GM23338 (cell line): ENCODE measurements around the gene OR6N1. TPM values are rescaled to one million over a fixed set of nuclear protein-coding genes. Genes with fewer than 3 reads are reported as not detected.

Experiments
- ATAC-seq: fragments of 200-7000 bp; cut with Tn5 transposase; 3 replicates; pipeline ENCODE4 v1.9.1; 2020
- DNase-seq: peaks from one replicate; pipeline ENCODE4 v3.0.0-alpha.2; 2015; ENCODE audit warnings: low spot score
- H2AFZ ChIP-seq: fragments of 200-600 bp; sonication (generic); 2 replicates; pipeline ENCODE4 v1.8.0; 2016; ENCODE audit warnings: antibody characterized with exemption, mild to moderate bottlenecking, moderate library complexity
- H3F3A ChIP-seq: fragments of 200-600 bp; sonication (generic); replicated peaks from 2 replicates; pipeline ENCODE4 v1.8.0; 2017; ENCODE audit warnings: antibody characterized with exemption, mixed run types, low read depth
- H3K27ac ChIP-seq: fragments of 200-600 bp; sonication (generic); 2 replicates; pipeline ENCODE4 v1.6.1; 2016; ENCODE audit warnings: low read depth
- H3K27me3 ChIP-seq: fragments of 200-600 bp; sonication (generic); 2 replicates; pipeline ENCODE4 v1.8.0; 2016; ENCODE audit warnings: mild to moderate bottlenecking, mixed run types, moderate library complexity; ENCODE audit not compliant: insufficient read depth
- H3K36me3 ChIP-seq: fragments of 200-600 bp; sonication (generic); 2 replicates; pipeline ENCODE4 v1.8.0; 2016; ENCODE audit warnings: mild to moderate bottlenecking; ENCODE audit not compliant: insufficient read depth
- H3K4me1 ChIP-seq: fragments of 200-600 bp; sonication (generic); 2 replicates; pipeline ENCODE4 v1.8.0; 2016; ENCODE audit warnings: mild to moderate bottlenecking, moderate library complexity; ENCODE audit not compliant: insufficient read depth
- H3K4me2 ChIP-seq: fragments of 200-600 bp; sonication (generic); 2 replicates; pipeline ENCODE4 v1.7.1; 2017; ENCODE audit warnings: mixed run types
- H3K4me3 ChIP-seq: fragments of 200-600 bp; sonication (generic); 2 replicates; pipeline ENCODE4 v1.6.1; 2016; ENCODE audit warnings: mixed run types
- H3K79me2 ChIP-seq: fragments of 200-600 bp; sonication (generic); replicated peaks from 2 replicates; pipeline ENCODE4 v1.8.0; 2017; ENCODE audit warnings: mild to moderate bottlenecking; ENCODE audit not compliant: insufficient read depth
- H3K9me2 ChIP-seq: fragments of 200-600 bp; sonication (generic); 2 replicates; pipeline ENCODE4 v1.8.0; 2017; ENCODE audit not compliant: insufficient read depth
- H4K20me1 ChIP-seq: fragments of 200-600 bp; sonication (generic); replicated peaks from 2 replicates; pipeline ENCODE4 v1.8.0; 2017; ENCODE audit warnings: mild to moderate bottlenecking; ENCODE audit not compliant: insufficient read depth
- H3K27ac Mint-ChIP-seq: 2 replicates; pipeline ENCODE4 v1.8.0; 2020; ENCODE audit warnings: inconsistent platforms, mild to moderate bottlenecking, moderate library complexity, mixed read lengths
- H3K27me3 Mint-ChIP-seq: 3 replicates; pipeline ENCODE4 v1.8.0; 2022; ENCODE audit warnings: low read depth, mild to moderate bottlenecking, moderate library complexity, mixed read lengths, inconsistent platforms; ENCODE audit not compliant: insufficient read depth, poor library complexity
- H3K36me3 Mint-ChIP-seq: 3 replicates; pipeline ENCODE4 v1.8.0; 2021; ENCODE audit warnings: low read depth, mild to moderate bottlenecking, inconsistent platforms, moderate library complexity, mixed read lengths
- H3K4me1 Mint-ChIP-seq: 3 replicates; pipeline ENCODE4 v1.8.0; 2020; ENCODE audit warnings: mild to moderate bottlenecking, inconsistent platforms, mixed read lengths
- H3K4me3 Mint-ChIP-seq: 3 replicates; pipeline ENCODE4 v1.8.0; 2021; ENCODE audit warnings: moderate library complexity, mild to moderate bottlenecking, inconsistent platforms, mixed read lengths
- H3K9me3 Mint-ChIP-seq: 3 replicates; pipeline ENCODE4 v1.8.0; 2020; ENCODE audit warnings: moderate library complexity, mild to moderate bottlenecking, inconsistent platforms, mixed read lengths
- CREB1 ChIP-seq: fragments of 250-450 bp; sonication (Bioruptor Pico); IDR thresholded peaks from 2 replicates; pipeline ENCODE4 v1.5.0; 2020; ENCODE audit warnings: low read depth, mild to moderate bottlenecking, moderate library complexity
- CTCF ChIP-seq, 2 experiments: fragments of 200-600 bp in 1 of 2; sonication (generic) in 1 of 2; conservative IDR thresholded peaks; 2 replicates each; pipeline versions ENCODE4 v1.5.1 to v1.6.1; 2016 to 2017; ENCODE audit warnings: antibody characterized with exemption in 2 of 2, low read depth in 2 of 2, mild to moderate bottlenecking in 2 of 2, moderate library complexity in 1 of 2
- ETS1 ChIP-seq: IDR thresholded peaks from 2 replicates; pipeline ENCODE4 v1.6.1; 2016; ENCODE audit warnings: antibody characterized with exemption
- EZH2 ChIP-seq: fragments of 200-600 bp; sonication (generic); IDR thresholded peaks from one replicate; pipeline ENCODE4 v1.8.0; 2017; ENCODE audit warnings: antibody characterized with exemption, mild to moderate bottlenecking, low read depth; ENCODE audit not compliant: unreplicated experiment
- EZH2phosphoT487 ChIP-seq: fragments of 200-600 bp; sonication (generic); IDR thresholded peaks from one replicate; pipeline ENCODE4 v1.8.1; 2018; ENCODE audit warnings: antibody characterized with exemption; ENCODE audit not compliant: unreplicated experiment
- NANOG ChIP-seq: IDR thresholded peaks from 2 replicates; pipeline ENCODE4 v1.6.1; 2016; ENCODE audit warnings: antibody characterized with exemption, borderline replicate concordance
- POLR2AphosphoS5 ChIP-seq: IDR thresholded peaks from 2 replicates; pipeline ENCODE4 v1.6.1; 2016; ENCODE audit warnings: antibody characterized with exemption, low read depth
- STAT1 ChIP-seq: IDR thresholded peaks from one replicate; pipeline ENCODE4 v1.6.1; 2016; ENCODE audit warnings: antibody characterized with exemption; ENCODE audit not compliant: unreplicated experiment
- ZNF114 ChIP-seq: fragments of 250-450 bp; sonication (Bioruptor Pico); IDR thresholded peaks from 2 replicates; pipeline ENCODE4 v1.5.0; 2020; ENCODE audit warnings: mild to moderate bottlenecking, moderate library complexity
- ZNF331 ChIP-seq: fragments of 250-450 bp; sonication (Bioruptor Pico); IDR thresholded peaks from 2 replicates; pipeline ENCODE4 v1.5.0; 2020; ENCODE audit warnings: low read depth, mild to moderate bottlenecking, moderate library complexity
- polyA plus RNA-seq: library from polyadenylated mRNA; unstranded; fragments of >200 nt; fragmentation: Nextera tagmentation; extraction: Ambion mirVana; gene quantifications from 2 replicates; pipeline ENCODE4 v1.2.1, GENCODE V29; 2016
- total RNA-seq: library from RNA; depleted of rRNA; stranded (reverse); fragments of >200 nt; shearing (Covaris generic); gene quantifications from 2 replicates; pipeline ENCODE4 v1.2.3, GENCODE V29; 2014
- TF ChIP-seq, protein P1 (sequence below): fragments of 250-450 bp; sonication (Bioruptor Pico); IDR thresholded peaks from 2 replicates; pipeline ENCODE4 v1.5.0; 2020; ENCODE audit warnings: mild to moderate bottlenecking, moderate library complexity

The OR6N1 gene
- total and polyA plus RNA-seq, 2 experiments from 2014 or later = not detected

GRCh38 chr1:158818975-158819431, 47.0 kb upstream of the OR6N1 start (continued):
- TF ChIP-seq, protein P1, sequence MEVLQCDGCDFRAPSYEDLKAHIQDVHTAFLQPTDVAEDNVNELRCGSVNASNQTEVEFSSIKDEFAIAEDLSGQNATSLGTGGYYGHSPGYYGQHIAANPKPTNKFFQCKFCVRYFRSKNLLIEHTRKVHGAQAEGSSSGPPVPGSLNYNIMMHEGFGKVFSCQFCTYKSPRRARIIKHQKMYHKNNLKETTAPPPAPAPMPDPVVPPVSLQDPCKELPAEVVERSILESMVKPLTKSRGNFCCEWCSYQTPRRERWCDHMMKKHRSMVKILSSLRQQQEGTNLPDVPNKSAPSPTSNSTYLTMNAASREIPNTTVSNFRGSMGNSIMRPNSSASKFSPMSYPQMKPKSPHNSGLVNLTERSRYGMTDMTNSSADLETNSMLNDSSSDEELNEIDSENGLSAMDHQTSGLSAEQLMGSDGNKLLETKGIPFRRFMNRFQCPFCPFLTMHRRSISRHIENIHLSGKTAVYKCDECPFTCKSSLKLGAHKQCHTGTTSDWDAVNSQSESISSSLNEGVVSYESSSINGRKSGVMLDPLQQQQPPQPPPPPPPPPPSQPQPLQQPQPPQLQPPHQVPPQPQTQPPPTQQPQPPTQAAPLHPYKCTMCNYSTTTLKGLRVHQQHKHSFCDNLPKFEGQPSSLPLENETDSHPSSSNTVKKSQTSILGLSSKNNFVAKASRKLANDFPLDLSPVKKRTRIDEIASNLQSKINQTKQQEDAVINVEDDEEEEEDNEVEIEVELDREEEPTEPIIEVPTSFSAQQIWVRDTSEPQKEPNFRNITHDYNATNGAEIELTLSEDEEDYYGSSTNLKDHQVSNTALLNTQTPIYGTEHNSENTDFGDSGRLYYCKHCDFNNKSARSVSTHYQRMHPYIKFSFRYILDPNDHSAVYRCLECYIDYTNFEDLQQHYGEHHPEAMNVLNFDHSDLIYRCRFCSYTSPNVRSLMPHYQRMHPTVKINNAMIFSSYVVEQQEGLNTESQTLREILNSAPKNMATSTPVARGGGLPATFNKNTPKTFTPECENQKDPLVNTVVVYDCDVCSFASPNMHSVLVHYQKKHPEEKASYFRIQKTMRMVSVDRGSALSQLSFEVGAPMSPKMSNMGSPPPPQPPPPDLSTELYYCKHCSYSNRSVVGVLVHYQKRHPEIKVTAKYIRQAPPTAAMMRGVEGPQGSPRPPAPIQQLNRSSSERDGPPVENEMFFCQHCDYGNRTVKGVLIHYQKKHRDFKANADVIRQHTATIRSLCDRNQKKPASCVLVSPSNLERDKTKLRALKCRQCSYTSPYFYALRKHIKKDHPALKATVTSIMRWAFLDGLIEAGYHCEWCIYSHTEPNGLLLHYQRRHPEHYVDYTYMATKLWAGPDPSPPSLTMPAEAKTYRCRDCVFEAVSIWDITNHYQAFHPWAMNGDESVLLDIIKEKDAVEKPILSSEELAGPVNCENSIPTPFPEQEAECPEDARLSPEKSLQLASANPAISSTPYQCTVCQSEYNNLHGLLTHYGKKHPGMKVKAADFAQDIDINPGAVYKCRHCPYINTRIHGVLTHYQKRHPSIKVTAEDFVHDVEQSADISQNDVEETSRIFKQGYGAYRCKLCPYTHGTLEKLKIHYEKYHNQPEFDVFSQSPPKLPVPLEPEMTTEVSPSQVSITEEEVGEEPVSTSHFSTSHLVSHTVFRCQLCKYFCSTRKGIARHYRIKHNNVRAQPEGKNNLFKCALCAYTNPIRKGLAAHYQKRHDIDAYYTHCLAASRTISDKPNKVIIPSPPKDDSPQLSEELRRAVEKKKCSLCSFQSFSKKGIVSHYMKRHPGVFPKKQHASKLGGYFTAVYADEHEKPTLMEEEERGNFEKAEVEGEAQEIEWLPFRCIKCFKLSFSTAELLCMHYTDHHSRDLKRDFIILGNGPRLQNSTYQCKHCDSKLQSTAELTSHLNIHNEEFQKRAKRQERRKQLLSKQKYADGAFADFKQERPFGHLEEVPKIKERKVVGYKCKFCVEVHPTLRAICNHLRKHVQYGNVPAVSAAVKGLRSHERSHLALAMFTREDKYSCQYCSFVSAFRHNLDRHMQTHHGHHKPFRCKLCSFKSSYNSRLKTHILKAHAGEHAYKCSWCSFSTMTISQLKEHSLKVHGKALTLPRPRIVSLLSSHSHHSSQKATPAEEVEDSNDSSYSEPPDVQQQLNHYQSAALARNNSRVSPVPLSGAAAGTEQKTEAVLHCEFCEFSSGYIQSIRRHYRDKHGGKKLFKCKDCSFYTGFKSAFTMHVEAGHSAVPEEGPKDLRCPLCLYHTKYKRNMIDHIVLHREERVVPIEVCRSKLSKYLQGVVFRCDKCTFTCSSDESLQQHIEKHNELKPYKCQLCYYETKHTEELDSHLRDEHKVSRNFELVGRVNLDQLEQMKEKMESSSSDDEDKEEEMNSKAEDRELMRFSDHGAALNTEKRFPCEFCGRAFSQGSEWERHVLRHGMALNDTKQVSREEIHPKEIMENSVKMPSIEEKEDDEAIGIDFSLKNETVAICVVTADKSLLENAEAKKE (CRISPR knock-in tag) = no peak
- TF ChIP-seq ZNF114 (CRISPR knock-in tag) (no peak), ETS1 (no peak), EZH2phosphoT487 (no peak)

- Histone ChIP-seq H4K20me1 (no peaks in the 10 kb centered on the region), H3F3A (no peaks in the 10 kb centered on the region), H2AFZ (no peak overlapping the region), H3K4me3 (no peak overlapping the region), H3K27me3 (no peaks in the 10 kb centered on the region), H3K36me3 (no peaks in the 10 kb centered on the region), H3K4me2 (no peak overlapping the region), H3K79me2 (no peaks in the 10 kb centered on the region), H3K27ac (no peak overlapping the region), H3K9me2 (0 out of 2 replicates have a peak, but pooled peaks cover 7% of the 10 kb centered on the region), H3K4me1 (no peaks in the 10 kb centered on the region)
- DNase-seq = no peak
- Mint-ChIP-seq H3K27me3 (no peaks in the 10 kb centered on the region), H3K9me3 (no peaks in the 10 kb centered on the region; the same call in 2 of the 3 replicates), H3K27ac (no peak overlapping the region), H3K36me3 (no peaks in the 10 kb centered on the region), H3K4me3 (no peak overlapping the region), H3K4me1 (no peaks in the 10 kb centered on the region)
- no peak for ATAC-seq
- TF ChIP-seq NANOG = no peak
- TF ChIP-seq CTCF (conservative IDR thresholded peaks at IDR 0.05; ENCODE audit: low read depth in 2 of 2) = no peak
- no peak for TF ChIP-seq POLR2AphosphoS5
- no peak for TF ChIP-seq EZH2
- no peak for TF ChIP-seq EZH2phosphoT487
- TF ChIP-seq ZNF331 = no peak
- no peak for TF ChIP-seq ETS1
- no peak for TF ChIP-seq STAT1
- TF ChIP-seq CREB1 = no peak
Measured at GRCh38 chr1:158818560-158818959, 46.6 kb upstream of the OR6N1 start.
